GM18907 (cell line): Measurements from ENCODE around the gene VASN.

Source experiments
- ATAC-seq: cut with Tn5 transposase; IDR thresholded peaks from one replicate; pipeline ENCODE4 v1.9.1; 2021; ENCODE audit warnings: mild to moderate bottlenecking, moderate library complexity; ENCODE audit not compliant: unreplicated experiment

VASN gene

GRCh38 chr16:4416200-4417032 is 44.8 kb downstream of the VASN start, which contains the start of gene CORO7:
Gene CORO7, minus strand, starts transcription at chr16:4416596. Its CDS starts 78 bp downstream, at chr16:4416518.
- peak; percentile 63 for ATAC-seq

GRCh38 chr16:4419402-4419959 is 47.8 kb downstream of the VASN start:
- ATAC-seq = no peak

GRCh38 chr16:4420505-4421105 is 49.0 kb downstream of the VASN start:
- ATAC-seq = no peak

DNA sequence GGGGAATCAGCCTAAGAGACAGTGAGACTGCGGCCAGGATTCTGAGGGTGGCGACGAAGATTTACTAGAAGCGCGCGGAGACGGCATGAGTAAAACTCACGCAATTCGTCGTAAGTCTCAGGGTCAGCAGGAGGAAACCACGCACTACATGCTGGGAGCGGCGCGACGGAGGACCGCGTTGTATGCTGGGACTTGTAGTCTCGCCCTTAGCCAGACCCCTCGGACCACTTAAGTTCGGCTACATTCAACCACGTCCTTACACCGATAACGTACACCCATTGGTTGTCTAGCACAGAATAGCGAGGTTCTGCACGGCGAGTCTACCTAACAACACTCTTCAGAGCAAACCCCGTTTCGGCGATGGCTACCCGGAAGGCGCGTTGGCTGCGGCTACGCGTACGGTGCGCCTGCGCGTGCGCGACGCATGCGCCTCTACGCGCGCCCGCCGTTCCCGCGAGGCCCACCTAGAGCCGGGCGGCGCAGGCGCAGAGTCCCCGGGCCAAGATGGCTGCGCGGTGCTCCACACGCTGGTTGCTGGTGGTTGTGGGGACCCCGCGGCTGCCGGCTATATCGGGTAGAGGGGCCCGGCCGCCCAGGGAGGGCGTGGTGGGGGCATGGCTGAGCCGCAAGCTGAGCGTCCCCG is 53.9 kb downstream of the VASN start, which contains the start of gene DNAJA3:
TSS of gene DNAJA3 (plus strand) at position 491 of the 643 bp plus-strand sequence. CDS start at position 505, 14 bp downstream.
- peak; percentile 90 for ATAC-seq

GRCh38 chr16:4426021-4426684 is 54.5 kb downstream of the VASN start:
- ATAC-seq = peak; percentile 46

- ATAC-seq = no peak
These were observed 55.2 kb downstream of the VASN start for GRCh38 chr16:4426722-4427372.

DNA sequence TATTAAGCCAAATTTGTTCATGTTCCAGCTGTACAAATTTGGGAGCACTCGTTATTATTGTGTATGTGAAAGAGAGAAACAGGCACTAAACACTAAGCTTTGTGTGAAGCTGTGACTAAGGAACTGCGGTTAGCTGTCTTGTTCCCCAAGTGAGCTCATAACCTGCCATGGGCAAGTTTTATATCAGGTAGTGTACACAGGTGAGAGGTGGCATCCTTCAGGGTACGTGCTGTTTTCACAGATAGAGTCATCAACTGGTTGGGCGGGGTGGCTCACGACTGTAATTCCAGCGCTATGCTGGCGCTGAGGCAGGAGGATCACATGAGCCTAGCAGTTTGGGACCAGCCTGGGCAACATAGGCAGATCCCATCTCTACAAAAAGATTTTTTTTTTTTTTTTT is 56.9 kb downstream of the VASN start:
- ATAC-seq = no peak

GRCh38 chr16:4431023-4431422 is 59.4 kb downstream of the VASN start:
- no peak for ATAC-seq
